Naive thymus-derived CD8-positive, alpha-beta T cell (primary cell): ENCODE data around the gene ACOT12. TPM values are rescaled to one million over a fixed set of nuclear protein-coding genes. Genes with fewer than 3 reads are reported as not detected.

Experiments
- ATAC-seq, 2 donors: fragments of 150-1000 bp; cut with Tn5 transposase in 1 of 2; sonication (Bioruptor Pico), chemical (Tn5 transposase) in 1 of 2; 1 replicate in 1 of 2; 2 replicates in 1 of 2; pipeline ENCODE4 v1.10.0; 2021; ENCODE audit warnings: mild to moderate bottlenecking in 2 of 2, moderate library complexity in 2 of 2
- POLR2A ChIA-PET: fragments of 350-600 bp; sonication (Branson Sonifier 250); formaldehyde crosslinking; loops from one replicate; lab custom pipeline; 2021; ENCODE audit warnings: antibody characterized with exemption; lab: Charles Lee
- DNase-seq, 10 donors: peaks; one replicate each; pipeline versions ENCODE4 v3.0.0 to v3.0.0-alpha.2; 2020 to 2022
- H3K27ac Mint-ChIP-seq, 10 donors: one replicate each; pipeline ENCODE4 v1.8.0; 2020 to 2022; ENCODE audit warnings: mild to moderate bottlenecking in 10 of 10, mixed read lengths in 10 of 10, moderate library complexity in 4 of 10, inconsistent platforms in 1 of 10
- H3K27me3 Mint-ChIP-seq, 5 donors: one replicate each; pipeline ENCODE4 v1.8.0; 2021 to 2022; ENCODE audit warnings: mixed read lengths in 5 of 5
- H3K36me3 Mint-ChIP-seq, 3 donors: one replicate each; pipeline ENCODE4 v1.8.0; 2020 to 2022; ENCODE audit warnings: mixed read lengths in 3 of 3, mild to moderate bottlenecking in 2 of 3, inconsistent platforms in 1 of 3
- H3K4me1 Mint-ChIP-seq, 4 donors: one replicate each; pipeline ENCODE4 v1.8.0; 2021 to 2022; ENCODE audit warnings: mixed read lengths in 4 of 4
- H3K4me3 Mint-ChIP-seq, 10 donors: one replicate each; pipeline ENCODE4 v1.8.0; 2020 to 2022; ENCODE audit warnings: mild to moderate bottlenecking in 10 of 10, mixed read lengths in 10 of 10, moderate library complexity in 6 of 10, inconsistent platforms in 1 of 10
- H3K9me3 Mint-ChIP-seq, 9 donors: one replicate each; pipeline ENCODE4 v1.8.0; 2020 to 2022; ENCODE audit warnings: mixed read lengths in 9 of 9, mild to moderate bottlenecking in 3 of 9, inconsistent platforms in 1 of 9, moderate library complexity in 1 of 9
- polyA plus RNA-seq, 3 donors: library from polyadenylated mRNA; unstranded; fragments of 300-500 nt; fragmentation: Illumina TruSeq; gene quantifications; one replicate each; pipeline ENCODE4 v1.2.3, GENCODE V29; 2021
- total RNA-seq, 8 experiments: library from RNA in 2 of 8; stranded (reverse) in 2 of 8; gene quantifications; one replicate each; pipeline ENCODE4 v1.2.3 and lab custom pipeline; 2021 to 2026

The ACOT12 gene
- total and polyA plus RNA-seq, 5 experiments from 2014 or later: not detected

- no peak for ATAC-seq
- H3K27me3 Mint-ChIP-seq: peaks cover 0 to 6% (median 0%) of the 10 kb centered on the region in 5 donors
- H3K9me3 Mint-ChIP-seq: no peaks in the 10 kb centered on the region
- H3K27ac Mint-ChIP-seq: no peak overlapping the region
- POLR2A ChIA-PET: no interaction called here
- H3K36me3 Mint-ChIP-seq: no peaks in the 10 kb centered on the region
- no peak for DNase-seq
- H3K4me1 Mint-ChIP-seq: no peaks in the 10 kb centered on the region
- H3K4me3 Mint-ChIP-seq: no peak overlapping the region
Observed at GRCh38 chr5:81326554-81326953, 67.4 kb downstream of the ACOT12 start.

GRCh38 chr5:81317536-81317935 is 76.4 kb downstream of the ACOT12 start:
- Mint-ChIP-seq H3K4me1 (no peaks in the 10 kb centered on the region), H3K4me3 (no peak overlapping the region), H3K36me3 (peaks cover 0 to 20% (median 7%) of the 10 kb centered on the region in 3 donors), H3K27ac (no peak overlapping the region), H3K27me3 (no peaks in the 10 kb centered on the region), H3K9me3 (peaks cover 0 to 2% (median 0%) of the 10 kb centered on the region in 9 donors)
- POLR2A ChIA-PET: no interaction called here
- DNase-seq (no peak), ATAC-seq (no peak)

- no peaks in the 10 kb centered on the region for H3K27me3 Mint-ChIP-seq
- peaks cover 0 to 29% (median 10%) of the 10 kb centered on the region in 3 donors for H3K36me3 Mint-ChIP-seq
- ATAC-seq (no peak), DNase-seq (no peak)
- peaks cover 0 to 2% (median 0%) of the 10 kb centered on the region in 9 donors for H3K9me3 Mint-ChIP-seq
- H3K27ac Mint-ChIP-seq: no peak overlapping the region
- no peaks in the 10 kb centered on the region for H3K4me1 Mint-ChIP-seq
- H3K4me3 Mint-ChIP-seq: no peak overlapping the region
- POLR2A ChIA-PET: no interaction called here
Observed at GRCh38 chr5:81316571-81316970, 77.4 kb downstream of the ACOT12 start.

- DNase-seq (no peak), ATAC-seq (no peak)
- Mint-ChIP-seq H3K27me3 (no peaks in the 10 kb centered on the region), H3K36me3 (peaks cover 0 to 37% (median 13%) of the 10 kb centered on the region in 3 donors), H3K27ac (no peak overlapping the region), H3K4me1 (no peaks in the 10 kb centered on the region), H3K9me3 (peaks cover 0 to 2% (median 0%) of the 10 kb centered on the region in 9 donors), H3K4me3 (no peak overlapping the region)
- POLR2A ChIA-PET: no interaction called here
Observed at GRCh38 chr5:81315830-81316229, 78.1 kb downstream of the ACOT12 start.

GRCh38 chr5:81315336-81315735 is 78.6 kb downstream of the ACOT12 start:
- ATAC-seq (no peak), DNase-seq (no peak)
- POLR2A ChIA-PET: no interaction called here
- Mint-ChIP-seq H3K9me3 (peaks cover 0 to 2% (median 0%) of the 10 kb centered on the region in 9 donors), H3K36me3 (peaks cover 0 to 42% (median 13%) of the 10 kb centered on the region in 3 donors), H3K4me1 (no peaks in the 10 kb centered on the region), H3K27me3 (no peaks in the 10 kb centered on the region), H3K27ac (peak overlapping the region in 1 of 10 donors; percentile 56), H3K4me3 (no peak overlapping the region)

- H3K36me3 Mint-ChIP-seq: peaks cover 0 to 49% (median 16%) of the 10 kb centered on the region in 3 donors
- no peaks in the 10 kb centered on the region for H3K4me1 Mint-ChIP-seq
- peak overlapping the region in 1 of 10 donors; percentile 24 for H3K27ac Mint-ChIP-seq
- DNase-seq (no peak), ATAC-seq (no peak)
- POLR2A ChIA-PET: no interaction called here
- no peak overlapping the region for H3K4me3 Mint-ChIP-seq
- peaks cover 0 to 2% (median 0%) of the 10 kb centered on the region in 9 donors for H3K9me3 Mint-ChIP-seq
- H3K27me3 Mint-ChIP-seq: no peaks in the 10 kb centered on the region
Observed at GRCh38 chr5:81314581-81314980, 79.4 kb downstream of the ACOT12 start.

GRCh38 chr5:81313686-81314085 is 80.2 kb downstream of the ACOT12 start:
- peaks cover 0 to 2% (median 0%) of the 10 kb centered on the region in 9 donors for H3K9me3 Mint-ChIP-seq
- ATAC-seq (no peak), DNase-seq (no peak)
- no peaks in the 10 kb centered on the region for H3K27me3 Mint-ChIP-seq
- H3K4me1 Mint-ChIP-seq: no peaks in the 10 kb centered on the region
- H3K4me3 Mint-ChIP-seq: no peak overlapping the region
- H3K27ac Mint-ChIP-seq: no peak overlapping the region
- peaks cover 0 to 57% (median 19%) of the 10 kb centered on the region in 3 donors for H3K36me3 Mint-ChIP-seq
- POLR2A ChIA-PET: interaction anchor here (0.5 kb wide), 1 partner anchor 963 kb away, joined by 6 read pairs; no protein-coding TSS in a partner anchor

- no peak overlapping the region for H3K27ac Mint-ChIP-seq
- H3K4me1 Mint-ChIP-seq: no peaks in the 10 kb centered on the region
- peaks cover 0 to 2% (median 0%) of the 10 kb centered on the region in 9 donors for H3K9me3 Mint-ChIP-seq
- POLR2A ChIA-PET: no interaction called here
- DNase-seq (no peak), ATAC-seq (no peak)
- H3K36me3 Mint-ChIP-seq: peaks cover 0 to 60% (median 19%) of the 10 kb centered on the region in 3 donors
- H3K27me3 Mint-ChIP-seq: no peaks in the 10 kb centered on the region
- H3K4me3 Mint-ChIP-seq: no peak overlapping the region
Observed at GRCh38 chr5:81313278-81313677, 80.7 kb downstream of the ACOT12 start.

- no peaks in the 10 kb centered on the region for H3K27me3 Mint-ChIP-seq
Observed at GRCh38 chr5:81310402-81311063, 83.4 kb downstream of the ACOT12 start.

GRCh38 chr5:81308836-81309235 is 85.1 kb downstream of the ACOT12 start:
- Mint-ChIP-seq H3K4me3 (no peak overlapping the region), H3K4me1 (peaks cover 8 to 15% (median 10%) of the 10 kb centered on the region in 4 donors), H3K36me3 (peaks cover 0 to 67% (median 22%) of the 10 kb centered on the region in 3 donors), H3K27ac (peak overlapping the region in 1 of 10 donors; percentile 39), H3K27me3 (no peaks in the 10 kb centered on the region), H3K9me3 (no peaks in the 10 kb centered on the region)
- POLR2A ChIA-PET: no interaction called here
- DNase-seq (no peak), ATAC-seq (no peak)

More at GRCh38 chr5:81310402-81311063, 83.4 kb downstream of the ACOT12 start:
- Mint-ChIP-seq H3K4me1 (peaks cover 0 to 4% (median 2%) of the 10 kb centered on the region in 4 donors), H3K36me3 (peaks cover 0 to 63% (median 19%) of the 10 kb centered on the region in 3 donors), H3K27ac (peak overlapping the region in 3 of 10 donors; percentile 25 to 55 (median 28)), H3K4me3 (no peak overlapping the region), H3K9me3 (no peaks in the 10 kb centered on the region)
- ATAC-seq (no peak), DNase-seq (no peak)
- POLR2A ChIA-PET: no interaction called here

GRCh38 chr5:81305785-81306184 is 88.1 kb downstream of the ACOT12 start:
- POLR2A ChIA-PET: no interaction called here
- H3K4me1 Mint-ChIP-seq: peaks cover 12 to 33% (median 30%) of the 10 kb centered on the region in 4 donors
- ATAC-seq: no peak

GRCh38 chr5:81303563-81303962 is 90.4 kb downstream of the ACOT12 start:
- H3K4me3 Mint-ChIP-seq: peak overlapping the region in 8 of 10 donors; percentile 24 to 88 (median 41)
- DNase-seq (no peak), ATAC-seq (no peak)
- POLR2A ChIA-PET: no interaction called here
- H3K36me3 Mint-ChIP-seq: peaks cover 0 to 18% (median 7%) of the 10 kb centered on the region in 3 donors
- H3K9me3 Mint-ChIP-seq: no peaks in the 10 kb centered on the region
- H3K27ac Mint-ChIP-seq: peak overlapping the region in 4 of 10 donors; percentile 11 to 79 (median 64)
- H3K4me1 Mint-ChIP-seq: peaks cover 24 to 52% (median 51%) of the 10 kb centered on the region in 4 donors
- no peaks in the 10 kb centered on the region for H3K27me3 Mint-ChIP-seq

More at GRCh38 chr5:81305785-81306184, 88.1 kb downstream of the ACOT12 start:
- Mint-ChIP-seq H3K27me3 (no peaks in the 10 kb centered on the region), H3K27ac (no peak overlapping the region), H3K4me3 (no peak overlapping the region), H3K9me3 (no peaks in the 10 kb centered on the region), H3K36me3 (peaks cover 0 to 39% (median 13%) of the 10 kb centered on the region in 3 donors)
- no peak for DNase-seq

- H3K4me1 Mint-ChIP-seq: peaks cover 27 to 56% (median 53%) of the 10 kb centered on the region in 4 donors
- peak overlapping the region; percentile 40 to 99 (median 98) for H3K27ac Mint-ChIP-seq
- DNase-seq (no peak), ATAC-seq (no peak)
- H3K27me3 Mint-ChIP-seq: no peaks in the 10 kb centered on the region
- H3K9me3 Mint-ChIP-seq: no peaks in the 10 kb centered on the region
- POLR2A ChIA-PET: interaction anchor here (0.7 to 1.4 kb wide), 3 partner anchors 448 to 1112 kb away, joined by 3 to 5 read pairs (median 3); partner anchors contain the start of genes DHFR and SSBP2
- H3K36me3 Mint-ChIP-seq: peaks cover 0 to 19% (median 7%) of the 10 kb centered on the region in 3 donors
- peak overlapping the region; percentile 88 to 98 (median 96) for H3K4me3 Mint-ChIP-seq
Observed at GRCh38 chr5:81302596-81302995, 91.3 kb downstream of the ACOT12 start.
